Activated B cell treated with CpG ODN at 0.5 μM for 24 hours (primary cell): Measurements from ENCODE around the gene COA3. TPM values are rescaled to one million over a fixed set of nuclear protein-coding genes. Genes with fewer than 3 reads are reported as not detected.

Experiments
- ATAC-seq: fragments of 200-7000 bp; cut with Tn5 transposase; one replicate; pipeline ENCODE4 v1.10.0; 2021; ENCODE audit warnings: low read depth, mild to moderate bottlenecking, moderate library complexity
- CTCF ChIA-PET: fragments of 350-600 bp; sonication (Branson Sonifier 250); formaldehyde crosslinking; loops from one replicate; lab custom pipeline; 2021; ENCODE audit warnings: antibody characterized with exemption; lab: Charles Lee
- POLR2A ChIA-PET: fragments of 350-600 bp; sonication (Branson Sonifier 250); formaldehyde crosslinking; loops from one replicate; lab custom pipeline; 2021; ENCODE audit warnings: antibody characterized with exemption; lab: Charles Lee
- DNase-seq: peaks from one replicate; pipeline ENCODE4 v3.0.0; 2022
- H3K27ac Mint-ChIP-seq: one replicate; pipeline ENCODE4 v1.8.0; 2020; ENCODE audit warnings: mixed read lengths
- H3K27me3 Mint-ChIP-seq: one replicate; pipeline ENCODE4 v1.8.0; 2021; ENCODE audit warnings: mixed read lengths
- H3K36me3 Mint-ChIP-seq: one replicate; pipeline ENCODE4 v1.8.0; 2021; ENCODE audit warnings: low read depth, mixed read lengths
- H3K4me1 Mint-ChIP-seq: one replicate; pipeline ENCODE4 v1.8.0; 2021; ENCODE audit warnings: mixed read lengths
- H3K4me3 Mint-ChIP-seq: one replicate; pipeline ENCODE4 v1.8.0; 2020; ENCODE audit warnings: mild to moderate bottlenecking, mixed read lengths
- H3K9me3 Mint-ChIP-seq: one replicate; pipeline ENCODE4 v1.8.0; 2020; ENCODE audit warnings: mixed read lengths
- intact Hi-C: fragments of 100-400 bp; cut with micrococcal nuclease; formaldehyde crosslinking; loops from one replicate; pipeline ENCODE4 v1.15.1; 2024
- total RNA-seq: library from RNA; stranded (reverse); gene quantifications from 2 replicates; pipeline ENCODE4 v1.2.3, GENCODE V29; 2022
- TF ChIP-seq, protein P1 (sequence below): fragments of 200-600 bp; IDR thresholded peaks from one replicate; pipeline ENCODE4 v1.8.0; 2022; ENCODE audit warnings: antibody characterized with exemption, mild to moderate bottlenecking

The COA3 gene
- total RNA-seq, 1 donor from 2014 or later = 41.4 TPM

DNA sequence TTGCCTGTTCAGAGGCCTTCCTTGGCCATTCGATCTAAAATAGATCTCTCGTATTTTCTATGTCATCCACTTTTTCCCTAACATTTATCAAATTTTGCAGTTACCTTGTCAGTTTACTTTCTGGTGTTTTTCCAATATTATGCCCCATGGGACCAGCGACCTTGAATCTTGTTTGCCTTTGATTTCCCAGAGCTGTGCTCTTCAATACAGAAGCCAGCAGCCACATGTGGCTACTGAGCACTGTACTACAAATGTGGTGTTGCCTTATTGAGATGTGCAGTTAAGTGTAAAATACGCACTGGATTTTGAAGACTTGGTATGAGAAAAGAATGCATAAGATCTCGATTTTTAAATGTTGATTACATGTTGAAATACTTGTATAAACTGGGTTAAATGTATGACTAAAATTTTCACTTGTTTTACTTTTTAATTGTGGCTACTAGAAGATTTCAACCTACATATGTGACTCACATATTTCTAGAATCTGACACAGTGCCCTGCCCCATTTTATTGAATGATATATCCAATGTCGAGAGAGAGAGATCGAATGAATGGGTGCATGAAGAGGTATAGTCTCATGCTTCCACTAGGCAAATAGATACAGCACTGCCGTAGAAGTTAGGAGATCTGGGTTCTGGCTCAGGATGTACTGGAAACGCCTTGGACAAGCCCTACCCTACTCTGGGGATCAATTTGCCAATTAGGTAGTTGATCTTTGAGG, 33.9 kb upstream of the COA3 start:
- ATAC-seq (peak; percentile 7), DNase-seq (no peak)
- peaks cover 36% of the 10 kb centered on the region for H3K36me3 Mint-ChIP-seq
- peak overlapping the region; percentile 97 for H3K4me3 Mint-ChIP-seq
- CTCF ChIA-PET = interaction anchor here (1.3 to 4.1 kb wide), 5 partner anchors 8 to 254 kb away, joined by 4 to 27 read pairs (median 10); partner anchors contain the start of genes BECN1, PSMC3IP and RPL27
- H3K9me3 Mint-ChIP-seq = no peaks in the 10 kb centered on the region
- POLR2A ChIA-PET = interaction anchor here (0.5 to 6.8 kb wide), 15 partner anchors 10 to 536 kb away, joined by 4 to 115 read pairs (median 8); partner anchors contain the start of genes BECN1, PSMC3IP, RPL27 and VPS25
- H3K27ac Mint-ChIP-seq = peak overlapping the region; percentile 99
- peaks cover 4% of the 10 kb centered on the region for H3K27me3 Mint-ChIP-seq
- TF ChIP-seq, protein P1, sequence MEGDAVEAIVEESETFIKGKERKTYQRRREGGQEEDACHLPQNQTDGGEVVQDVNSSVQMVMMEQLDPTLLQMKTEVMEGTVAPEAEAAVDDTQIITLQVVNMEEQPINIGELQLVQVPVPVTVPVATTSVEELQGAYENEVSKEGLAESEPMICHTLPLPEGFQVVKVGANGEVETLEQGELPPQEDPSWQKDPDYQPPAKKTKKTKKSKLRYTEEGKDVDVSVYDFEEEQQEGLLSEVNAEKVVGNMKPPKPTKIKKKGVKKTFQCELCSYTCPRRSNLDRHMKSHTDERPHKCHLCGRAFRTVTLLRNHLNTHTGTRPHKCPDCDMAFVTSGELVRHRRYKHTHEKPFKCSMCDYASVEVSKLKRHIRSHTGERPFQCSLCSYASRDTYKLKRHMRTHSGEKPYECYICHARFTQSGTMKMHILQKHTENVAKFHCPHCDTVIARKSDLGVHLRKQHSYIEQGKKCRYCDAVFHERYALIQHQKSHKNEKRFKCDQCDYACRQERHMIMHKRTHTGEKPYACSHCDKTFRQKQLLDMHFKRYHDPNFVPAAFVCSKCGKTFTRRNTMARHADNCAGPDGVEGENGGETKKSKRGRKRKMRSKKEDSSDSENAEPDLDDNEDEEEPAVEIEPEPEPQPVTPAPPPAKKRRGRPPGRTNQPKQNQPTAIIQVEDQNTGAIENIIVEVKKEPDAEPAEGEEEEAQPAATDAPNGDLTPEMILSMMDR = no peak
- intact Hi-C loops = loop anchor here (2.0 to 5.0 kb wide), 3 partner anchors 150 to 650 kb away; partner anchors contain the start of genes DHX8, NBR1, PTGES3L and RUNDC1
- peaks cover 22% of the 10 kb centered on the region for H3K4me1 Mint-ChIP-seq

DNA sequence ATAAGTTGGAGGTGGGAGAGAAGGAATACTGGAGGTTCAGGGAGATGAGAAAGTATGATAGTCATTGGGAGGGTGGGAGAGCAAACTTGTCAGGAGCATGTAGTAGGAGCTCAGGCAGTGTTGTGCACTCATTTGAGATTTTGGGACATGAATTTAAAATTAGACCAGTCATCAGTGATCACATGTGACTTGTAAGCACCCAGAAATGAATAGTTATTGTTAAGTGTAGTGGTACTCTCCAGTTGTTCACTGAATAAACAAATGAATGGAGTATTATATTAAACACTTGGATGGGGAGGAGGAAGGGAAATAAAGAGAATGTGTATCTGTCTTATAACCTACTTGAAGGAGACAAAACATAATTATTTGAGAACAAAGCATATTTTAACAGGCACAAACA, 32.5 kb upstream of the COA3 start:
- CTCF ChIA-PET = interaction anchor here (1.2 kb wide), 1 partner anchor 253 kb away, joined by 5 read pairs; the partner anchor contains the start of gene PSMC3IP
- ATAC-seq = no peak
- no peaks in the 10 kb centered on the region for H3K9me3 Mint-ChIP-seq

DNA sequence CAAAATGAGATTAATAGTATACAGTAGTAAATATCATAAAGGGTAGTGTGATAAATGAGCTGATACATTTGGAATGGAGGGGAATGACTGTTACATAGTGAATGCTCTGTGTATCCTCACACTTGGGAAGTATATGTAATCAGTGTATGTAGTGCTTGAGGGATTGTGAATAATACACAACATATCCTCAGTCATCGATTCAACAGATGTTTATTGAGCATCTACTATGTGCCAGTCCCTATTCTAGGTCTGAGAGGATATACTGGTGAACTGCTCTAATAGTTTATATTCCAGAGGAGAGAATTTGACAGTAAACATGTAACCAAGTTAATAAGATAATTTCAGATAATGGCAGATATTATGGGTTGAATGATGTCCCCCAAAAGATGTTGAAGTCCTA, 29.0 kb upstream of the COA3 start:
- peaks cover 4% of the 10 kb centered on the region for H3K27me3 Mint-ChIP-seq
- no peak overlapping the region for H3K27ac Mint-ChIP-seq
- POLR2A ChIA-PET = no interaction called here
- DNase-seq (no peak), ATAC-seq (no peak)
- CTCF ChIA-PET = no interaction called here
- H3K4me1 Mint-ChIP-seq = peaks cover 21% of the 10 kb centered on the region
- TF ChIP-seq, protein P1 = no peak
- peaks cover 5% of the 10 kb centered on the region for H3K36me3 Mint-ChIP-seq
- no peaks in the 10 kb centered on the region for H3K9me3 Mint-ChIP-seq
- no peak overlapping the region for H3K4me3 Mint-ChIP-seq
- intact Hi-C loops = no loop called here

More for the DNA sequence above, 32.5 kb upstream of the COA3 start:
- POLR2A ChIA-PET = interaction anchor here (0.6 to 6.8 kb wide), 3 partner anchors 10 to 537 kb away, joined by 3 to 115 read pairs (median 4); partner anchors contain the start of gene BECN1
- H3K4me3 Mint-ChIP-seq = no peak overlapping the region
- intact Hi-C loops = loop anchor here (5.0 kb wide), 2 partner anchors 151 to 651 kb away; partner anchors contain the start of genes DHX8, PTGES3L and RUNDC1
- H3K36me3 Mint-ChIP-seq = peaks cover 23% of the 10 kb centered on the region
- DNase-seq = no peak
- no peak overlapping the region for H3K27ac Mint-ChIP-seq
- H3K27me3 Mint-ChIP-seq = peaks cover 4% of the 10 kb centered on the region
- peaks cover 22% of the 10 kb centered on the region for H3K4me1 Mint-ChIP-seq
- TF ChIP-seq, protein P1 = no peak

DNA sequence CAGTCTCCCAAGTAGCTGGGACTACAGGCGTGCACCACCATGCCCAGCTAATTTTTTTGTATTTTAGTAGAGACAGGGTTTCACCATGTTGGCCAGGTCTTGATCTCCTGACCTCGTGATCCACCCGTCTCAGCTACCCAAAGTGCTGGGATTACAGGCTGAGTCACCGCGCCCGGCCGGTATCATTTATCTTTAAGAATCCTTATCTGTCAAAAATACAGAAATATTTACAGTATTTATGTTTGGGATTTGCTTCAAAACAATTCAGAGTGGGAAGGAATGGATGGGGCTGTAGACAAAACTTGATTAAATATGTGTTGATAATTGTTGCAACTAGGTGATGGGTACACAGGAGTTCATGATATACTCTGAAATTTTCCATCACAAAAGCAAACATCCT, 22.7 kb upstream of the COA3 start:
- Mint-ChIP-seq H3K27ac (no peak overlapping the region), H3K9me3 (no peaks in the 10 kb centered on the region), H3K4me1 (peaks cover 21% of the 10 kb centered on the region), H3K27me3 (no peaks in the 10 kb centered on the region), H3K4me3 (no peak overlapping the region), H3K36me3 (peaks cover 62% of the 10 kb centered on the region)
- ATAC-seq (no peak), DNase-seq (no peak)
- TF ChIP-seq, protein P1 = no peak
- ChIA-PET POLR2A (interaction anchor here (1.3 to 9.2 kb wide), 5 partner anchors 13 to 243 kb away, joined by 3 to 115 read pairs (median 5); partner anchors contain the start of genes CNTD1, COA3, PSME3 and VPS25), CTCF (interaction anchor here (1.3 to 5.9 kb wide), 2 partner anchors 13 to 177 kb away, joined by 4 to 27 read pairs; partner anchors contain the start of genes PSME3 and RPL27)
- intact Hi-C loops = loop anchor here (5.0 kb wide), 2 partner anchors 79 to 144 kb away; partner anchors contain the start of gene PLEKHH3
